ENCODE measurements around the gene CENPB. TPM values are rescaled to one million over a fixed set of nuclear protein-coding genes. Genes with fewer than 3 reads are reported as not detected.
A peak's percentile ranks its signal among the peaks of the same experiment; 100 is the strongest.

The CENPB gene
- total RNA-seq, 2 donors from 2014 or later: 43.0 to 50.7 TPM

DNA sequence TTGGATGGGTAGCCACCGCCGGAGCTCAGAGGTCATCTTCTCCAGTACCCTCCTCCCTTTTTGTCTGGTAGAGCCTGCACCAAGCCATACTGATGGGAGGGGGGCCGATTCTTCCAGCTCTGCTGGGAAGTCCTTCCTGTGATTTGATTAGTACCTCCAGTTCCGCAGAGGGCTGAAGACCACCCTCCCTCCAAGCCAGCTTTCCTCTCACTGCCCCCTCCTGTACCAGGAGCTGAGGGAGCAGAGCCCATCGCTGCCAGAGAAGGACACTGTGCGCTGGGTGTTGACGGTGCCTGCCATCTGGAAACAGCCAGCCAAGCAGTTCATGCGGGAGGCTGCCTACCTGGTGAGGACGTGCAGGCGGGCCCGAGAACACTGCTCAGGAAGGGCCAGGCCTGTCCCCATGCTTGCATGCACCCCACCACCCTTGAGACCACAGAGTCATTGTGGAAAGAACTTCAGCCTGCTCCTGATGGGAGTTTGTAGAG lies 40.8 kb downstream of the CENPB start:
- no peak for DNase-seq
- Mint-ChIP-seq H3K9me3 (no peaks in the 10 kb centered on the region), H3K4me1 (peaks cover 2% of the 10 kb centered on the region), H3K36me3 (ENCODE audit: low read depth) (no peaks in the 10 kb centered on the region), H3K27ac (no peak overlapping the region), H3K4me3 (peak overlapping the region; percentile 66), H3K27me3 (ENCODE audit: insufficient read depth) (peaks cover 63% of the 10 kb centered on the region)
- no peaks in the 10 kb centered on the region for H3K36me3 ChIP-seq (ENCODE audit: control insufficient read depth, insufficient read depth, low read length)
- WGBS, 2 experiments (ENCODE audit: insufficient coverage in 1 of 2, insufficient read length in 1 of 2): 85 to 90% methylated on average over 6 to 11 of the region's 11 CpGs
- H3K27me3 ChIP-seq (ENCODE audit: control insufficient read depth, insufficient read depth, low read length, poor library complexity, severe bottlenecking): peaks cover 46% of the 10 kb centered on the region
- H3K4me3 ChIP-seq (ENCODE audit: low read length): no peak overlapping the region
- no peak overlapping the region for H3K27ac ChIP-seq (ENCODE audit: low read depth, low read length)
- no peaks in the 10 kb centered on the region for H3K4me1 ChIP-seq (ENCODE audit: control insufficient read depth, insufficient read depth, low read length)
- H3K9me3 ChIP-seq (ENCODE audit: control insufficient read depth, low read length): no peaks in the 10 kb centered on the region
- TF ChIP-seq, protein P1, sequence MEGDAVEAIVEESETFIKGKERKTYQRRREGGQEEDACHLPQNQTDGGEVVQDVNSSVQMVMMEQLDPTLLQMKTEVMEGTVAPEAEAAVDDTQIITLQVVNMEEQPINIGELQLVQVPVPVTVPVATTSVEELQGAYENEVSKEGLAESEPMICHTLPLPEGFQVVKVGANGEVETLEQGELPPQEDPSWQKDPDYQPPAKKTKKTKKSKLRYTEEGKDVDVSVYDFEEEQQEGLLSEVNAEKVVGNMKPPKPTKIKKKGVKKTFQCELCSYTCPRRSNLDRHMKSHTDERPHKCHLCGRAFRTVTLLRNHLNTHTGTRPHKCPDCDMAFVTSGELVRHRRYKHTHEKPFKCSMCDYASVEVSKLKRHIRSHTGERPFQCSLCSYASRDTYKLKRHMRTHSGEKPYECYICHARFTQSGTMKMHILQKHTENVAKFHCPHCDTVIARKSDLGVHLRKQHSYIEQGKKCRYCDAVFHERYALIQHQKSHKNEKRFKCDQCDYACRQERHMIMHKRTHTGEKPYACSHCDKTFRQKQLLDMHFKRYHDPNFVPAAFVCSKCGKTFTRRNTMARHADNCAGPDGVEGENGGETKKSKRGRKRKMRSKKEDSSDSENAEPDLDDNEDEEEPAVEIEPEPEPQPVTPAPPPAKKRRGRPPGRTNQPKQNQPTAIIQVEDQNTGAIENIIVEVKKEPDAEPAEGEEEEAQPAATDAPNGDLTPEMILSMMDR (conservative IDR thresholded peaks at IDR 0.05): no peak
- H3K9ac ChIP-seq (ENCODE audit: extremely low read depth, low read length, poor library complexity, severe bottlenecking): no peak overlapping the region

DNA sequence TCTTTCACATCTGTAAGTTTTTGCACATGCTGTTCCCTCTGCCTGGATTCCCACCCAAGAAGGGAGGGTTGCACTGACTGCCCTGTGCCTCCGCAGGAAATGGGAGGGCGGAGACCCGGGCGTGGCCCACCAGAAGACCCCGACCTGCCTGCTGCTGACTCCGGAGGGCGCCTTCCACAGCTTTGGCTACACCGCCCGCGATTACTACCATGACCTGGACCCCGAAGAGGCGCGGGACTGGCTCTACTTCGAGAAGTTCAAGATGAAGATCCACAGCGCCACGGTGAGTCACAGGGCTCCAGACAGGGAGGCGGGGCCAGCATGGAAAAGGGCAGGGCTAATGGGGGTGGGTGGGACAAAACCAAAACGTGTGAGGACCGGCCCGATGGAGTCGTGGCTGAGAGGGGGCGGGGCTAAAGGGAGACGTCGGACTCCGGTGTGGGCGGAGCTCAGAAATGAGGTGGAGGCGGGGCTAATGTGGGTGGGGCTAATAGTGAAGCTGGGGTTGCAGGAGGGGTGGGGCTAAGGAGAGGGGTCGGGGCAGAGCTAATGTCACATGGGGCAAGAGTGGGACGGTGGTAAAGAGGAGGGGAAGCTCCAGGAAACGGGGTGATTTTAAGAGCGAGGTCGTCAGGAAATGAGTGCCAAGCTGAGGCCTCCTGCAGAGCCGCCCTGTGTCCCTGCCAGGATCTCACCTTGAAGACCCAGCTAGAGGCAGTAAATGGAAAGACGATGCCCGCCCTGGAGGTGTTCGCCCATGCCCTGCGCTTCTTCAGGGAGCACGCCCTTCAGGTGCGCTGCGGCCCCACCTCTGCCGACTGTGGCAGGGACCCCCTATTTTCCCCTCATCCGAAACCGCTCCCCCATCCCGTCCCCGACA lies 41.5 kb downstream of the CENPB start:
- Mint-ChIP-seq H3K4me3 (peak overlapping the region; percentile 66), H3K36me3 (ENCODE audit: low read depth) (no peaks in the 10 kb centered on the region), H3K9me3 (no peaks in the 10 kb centered on the region), H3K27ac (peak overlapping the region; percentile 74), H3K4me1 (peaks cover 2% of the 10 kb centered on the region), H3K27me3 (ENCODE audit: insufficient read depth) (peaks cover 56% of the 10 kb centered on the region)
- DNase-seq: peak; percentile 100
- Histone ChIP-seq H3K36me3 (ENCODE audit: control insufficient read depth, insufficient read depth, low read length) (no peaks in the 10 kb centered on the region), H3K27ac (ENCODE audit: low read depth, low read length) (no peak overlapping the region), H3K27me3 (ENCODE audit: control insufficient read depth, insufficient read depth, low read length, poor library complexity, severe bottlenecking) (peaks cover 39% of the 10 kb centered on the region), H3K9ac (ENCODE audit: extremely low read depth, low read length, poor library complexity, severe bottlenecking) (no peak overlapping the region), H3K4me3 (ENCODE audit: low read length) (peak overlapping the region; percentile 74), H3K9me3 (ENCODE audit: control insufficient read depth, low read length) (no peaks in the 10 kb centered on the region), H3K4me1 (ENCODE audit: control insufficient read depth, insufficient read depth, low read length) (no peaks in the 10 kb centered on the region)
- TF ChIP-seq, protein P1 (conservative IDR thresholded peaks at IDR 0.05): no peak
- WGBS, 2 experiments (ENCODE audit: insufficient coverage in 1 of 2, insufficient read length in 1 of 2): 34 to 37% methylated on average over 23 to 45 of the region's 45 CpGs

DNA sequence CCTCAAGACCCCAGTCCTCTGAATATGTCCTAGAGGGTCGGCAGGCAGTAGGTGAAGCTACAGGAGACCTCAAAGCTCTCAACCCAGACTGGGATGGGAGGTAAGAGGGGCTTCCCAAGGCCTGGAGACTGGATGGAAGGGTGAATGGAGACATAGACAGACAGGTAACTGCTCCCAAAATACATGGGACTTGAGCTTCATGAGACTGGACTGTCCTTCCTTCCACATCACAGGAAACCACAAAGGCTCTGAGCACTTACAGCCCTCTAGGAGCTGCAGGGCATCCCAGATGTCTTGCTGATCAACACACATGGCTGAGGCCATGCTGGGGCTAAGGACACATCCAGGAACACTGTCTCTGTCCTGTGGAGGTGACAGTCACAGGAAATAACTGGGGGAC lies 42.5 kb downstream of the CENPB start:
- Histone ChIP-seq H3K36me3 (ENCODE audit: control insufficient read depth, insufficient read depth, low read length) (no peaks in the 10 kb centered on the region), H3K27ac (ENCODE audit: low read depth, low read length) (no peak overlapping the region), H3K27me3 (ENCODE audit: control insufficient read depth, insufficient read depth, low read length, poor library complexity, severe bottlenecking) (peaks cover 29% of the 10 kb centered on the region), H3K9ac (ENCODE audit: extremely low read depth, low read length, poor library complexity, severe bottlenecking) (no peak overlapping the region), H3K4me3 (ENCODE audit: low read length) (no peak overlapping the region), H3K4me1 (ENCODE audit: control insufficient read depth, insufficient read depth, low read length) (peaks cover 5% of the 10 kb centered on the region), H3K9me3 (ENCODE audit: control insufficient read depth, low read length) (no peaks in the 10 kb centered on the region)
- H3K27me3 Mint-ChIP-seq (ENCODE audit: insufficient read depth): peaks cover 47% of the 10 kb centered on the region
- TF ChIP-seq, protein P1 (conservative IDR thresholded peaks at IDR 0.05): no peak
- DNase-seq: peak; percentile 25
- 74 to 100% methylated on average over 1 of the region's 1 CpG for WGBS, 2 experiments (ENCODE audit: insufficient coverage in 1 of 2, insufficient read length in 1 of 2)
- H3K9me3 Mint-ChIP-seq: no peaks in the 10 kb centered on the region
- peak overlapping the region; percentile 66 for H3K4me3 Mint-ChIP-seq
- H3K4me1 Mint-ChIP-seq: peaks cover 5% of the 10 kb centered on the region
- H3K36me3 Mint-ChIP-seq (ENCODE audit: low read depth): no peaks in the 10 kb centered on the region
- H3K27ac Mint-ChIP-seq: no peak overlapping the region
